Suprapubic skin (tissue), 4 donors: ENCODE measurements around the gene UBE3D. TPM values are rescaled to one million over a fixed set of nuclear protein-coding genes. Genes with fewer than 3 reads are reported as not detected.

ENCODE experiments used
- DNase-seq, 2 donors: peaks; one replicate each; pipeline ENCODE4 v3.0.0-alpha.2; 2019; ENCODE audit warnings: low spot score in 2 of 2
- H3K27ac ChIP-seq: fragments of 200-600 bp; sonication (generic); one replicate; pipeline ENCODE4 v1.5.1; 2019
- H3K27me3 ChIP-seq: fragments of 200-600 bp; sonication (generic); one replicate; pipeline ENCODE4 v1.5.1; 2019
- H3K36me3 ChIP-seq: fragments of 200-600 bp; sonication (generic); one replicate; pipeline ENCODE4 v1.5.1; 2019
- H3K4me1 ChIP-seq: fragments of 200-600 bp; sonication (generic); one replicate; pipeline ENCODE4 v1.5.1; 2019
- H3K4me3 ChIP-seq: fragments of 200-600 bp; sonication (generic); one replicate; pipeline ENCODE4 v1.5.1; 2019; ENCODE audit warnings: mild to moderate bottlenecking
- H3K9me3 ChIP-seq: fragments of 200-600 bp; sonication (generic); one replicate; pipeline ENCODE4 v1.5.1; 2019
- EP300 ChIP-seq: sonication (generic); formaldehyde crosslinking; IDR thresholded peaks from one replicate; pipeline ENCODE4 v1.6.1; 2017; ENCODE audit warnings: antibody characterized with exemption
- POLR2A ChIP-seq, 2 donors: fragments of 450-650 bp; IDR thresholded peaks; one replicate each; pipeline ENCODE4 v1.6.1; 2017; ENCODE audit warnings: antibody characterized with exemption in 2 of 2, mild to moderate bottlenecking in 2 of 2, moderate library complexity in 2 of 2
- POLR2AphosphoS5 ChIP-seq, 3 donors: sonication (generic); formaldehyde crosslinking; IDR thresholded peaks; one replicate each; pipeline ENCODE4 v1.6.1; 2017; ENCODE audit warnings: antibody characterized with exemption in 3 of 3
- WGBS: methylation state at CpG from one replicate; pipeline ENCODE4 v1.1.5; 2018; 5-methylcytosine and 5-hydroxymethylcytosine counted together
- total RNA-seq, 4 donors: library from RNA; depleted of rRNA; stranded (reverse); fragments of >200 nt; gene quantifications; one replicate each; pipeline ENCODE4 v1.1.0, GENCODE V29; 2016
- TF ChIP-seq, protein P1 (sequence below), 2 donors: fragments of 200-600 bp in 1 of 2; fragments of 450-650 bp in 1 of 2; sonication (generic) in 1 of 2; IDR thresholded peaks; one replicate each; pipeline ENCODE4 v1.5.1; 2016 to 2019; ENCODE audit warnings: antibody characterized with exemption in 2 of 2, mild to moderate bottlenecking in 1 of 2, moderate library complexity in 1 of 2

UBE3D gene
- total RNA-seq, 4 donors from 2014 or later: 7.2 to 11.7 (median 7.5) TPM

DNA sequence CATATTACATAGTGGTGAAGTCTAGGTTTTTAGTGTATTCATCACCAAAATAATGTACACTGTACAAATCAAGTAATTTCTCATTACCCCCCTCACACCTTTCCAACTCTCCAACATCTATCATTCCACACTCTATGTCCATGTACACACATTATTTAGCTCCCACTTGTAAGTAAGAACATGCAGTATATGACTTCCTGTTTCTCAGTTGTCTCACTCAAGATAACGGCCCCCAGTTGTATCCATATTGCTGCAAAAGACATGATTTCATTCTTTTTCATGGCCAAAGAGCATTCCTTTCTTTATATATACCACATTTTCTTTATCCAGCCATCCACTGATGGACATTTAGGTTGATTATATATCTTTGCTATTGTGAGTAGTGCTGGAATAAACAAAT, 86.0 kb downstream of the UBE3D start:
- DNase-seq: no peak
- Histone ChIP-seq H3K27ac (no peak overlapping the region), H3K4me1 (no peaks in the 10 kb centered on the region), H3K36me3 (no peaks in the 10 kb centered on the region), H3K4me3 (no peak overlapping the region), H3K27me3 (no peaks in the 10 kb centered on the region), H3K9me3 (no peaks in the 10 kb centered on the region)
- 78% methylated on average over 1 of the region's 1 CpG for WGBS
- TF ChIP-seq, protein P1, sequence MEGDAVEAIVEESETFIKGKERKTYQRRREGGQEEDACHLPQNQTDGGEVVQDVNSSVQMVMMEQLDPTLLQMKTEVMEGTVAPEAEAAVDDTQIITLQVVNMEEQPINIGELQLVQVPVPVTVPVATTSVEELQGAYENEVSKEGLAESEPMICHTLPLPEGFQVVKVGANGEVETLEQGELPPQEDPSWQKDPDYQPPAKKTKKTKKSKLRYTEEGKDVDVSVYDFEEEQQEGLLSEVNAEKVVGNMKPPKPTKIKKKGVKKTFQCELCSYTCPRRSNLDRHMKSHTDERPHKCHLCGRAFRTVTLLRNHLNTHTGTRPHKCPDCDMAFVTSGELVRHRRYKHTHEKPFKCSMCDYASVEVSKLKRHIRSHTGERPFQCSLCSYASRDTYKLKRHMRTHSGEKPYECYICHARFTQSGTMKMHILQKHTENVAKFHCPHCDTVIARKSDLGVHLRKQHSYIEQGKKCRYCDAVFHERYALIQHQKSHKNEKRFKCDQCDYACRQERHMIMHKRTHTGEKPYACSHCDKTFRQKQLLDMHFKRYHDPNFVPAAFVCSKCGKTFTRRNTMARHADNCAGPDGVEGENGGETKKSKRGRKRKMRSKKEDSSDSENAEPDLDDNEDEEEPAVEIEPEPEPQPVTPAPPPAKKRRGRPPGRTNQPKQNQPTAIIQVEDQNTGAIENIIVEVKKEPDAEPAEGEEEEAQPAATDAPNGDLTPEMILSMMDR (IDR thresholded peaks at IDR 0.05): no peak
- TF ChIP-seq POLR2AphosphoS5 (IDR thresholded peaks at IDR 0.05) (no peak), EP300 (no peak), POLR2A (IDR thresholded peaks at IDR 0.05) (no peak)

DNA sequence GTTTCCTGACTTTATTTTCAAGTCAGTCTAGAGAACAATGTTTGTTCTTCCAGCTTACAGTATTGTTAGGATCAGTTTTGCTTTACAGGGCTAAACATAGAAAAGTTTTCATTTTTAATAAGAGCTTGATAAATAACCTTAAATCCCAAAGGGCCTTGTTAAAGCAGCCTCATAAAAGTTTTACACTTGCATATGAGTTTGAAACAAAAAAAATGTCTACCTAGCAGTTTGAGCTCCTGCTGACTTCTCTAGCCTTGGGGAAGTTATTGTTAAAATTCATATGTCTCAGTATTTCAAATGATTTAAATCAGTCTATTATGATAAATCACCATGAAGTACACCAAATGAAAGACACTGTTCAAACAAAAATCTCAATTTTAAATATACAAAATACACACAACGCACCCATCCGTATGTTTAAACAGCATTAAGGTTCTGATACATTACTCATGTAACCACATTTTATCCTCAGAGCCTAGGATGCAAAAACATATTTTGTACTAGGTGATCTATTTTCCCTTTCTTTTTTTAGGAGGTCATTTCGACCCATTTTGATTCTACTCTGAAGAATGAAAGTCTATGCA, 87.2 kb downstream of the UBE3D start:
- Histone ChIP-seq H3K27ac (no peak overlapping the region), H3K4me3 (no peak overlapping the region), H3K36me3 (no peaks in the 10 kb centered on the region), H3K4me1 (no peaks in the 10 kb centered on the region), H3K27me3 (no peaks in the 10 kb centered on the region), H3K9me3 (no peaks in the 10 kb centered on the region)
- DNase-seq: no peak
- no peak for TF ChIP-seq POLR2A (IDR thresholded peaks at IDR 0.05)
- TF ChIP-seq, protein P1 (IDR thresholded peaks at IDR 0.05): no peak
- TF ChIP-seq POLR2AphosphoS5 (IDR thresholded peaks at IDR 0.05): no peak
- TF ChIP-seq EP300: no peak
- WGBS: 76% methylated on average over 3 of the region's 3 CpGs

DNA sequence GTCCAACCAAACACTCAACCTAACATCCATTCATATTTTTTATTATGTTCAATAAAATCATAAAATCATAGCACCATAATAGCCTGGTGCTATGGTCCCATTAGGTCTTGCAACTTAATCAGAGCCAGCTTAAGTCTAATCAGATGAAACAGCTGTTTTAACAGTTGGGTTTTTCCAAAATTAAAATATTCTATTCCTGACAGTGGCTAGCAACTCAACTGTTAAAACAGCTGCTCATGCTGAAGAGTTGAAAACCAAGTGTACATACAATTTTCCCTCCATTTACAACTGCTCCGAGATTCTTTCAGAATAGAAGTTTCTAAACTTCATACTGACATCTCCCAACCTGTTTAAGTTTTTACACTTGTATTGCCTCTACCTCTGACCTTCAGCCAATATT, 89.5 kb downstream of the UBE3D start:
- H3K27me3 ChIP-seq: no peaks in the 10 kb centered on the region
- H3K4me3 ChIP-seq: no peak overlapping the region
- H3K9me3 ChIP-seq: no peaks in the 10 kb centered on the region
- no peak for DNase-seq
- no peaks in the 10 kb centered on the region for H3K4me1 ChIP-seq
- WGBS: 91% methylated on average over 1 of the region's 1 CpG
- H3K27ac ChIP-seq: no peak overlapping the region
- TF ChIP-seq POLR2AphosphoS5 (IDR thresholded peaks at IDR 0.05): no peak
- TF ChIP-seq, protein P1 (IDR thresholded peaks at IDR 0.05): no peak
- TF ChIP-seq POLR2A (IDR thresholded peaks at IDR 0.05): no peak
- TF ChIP-seq EP300: no peak
- H3K36me3 ChIP-seq: no peaks in the 10 kb centered on the region

DNA sequence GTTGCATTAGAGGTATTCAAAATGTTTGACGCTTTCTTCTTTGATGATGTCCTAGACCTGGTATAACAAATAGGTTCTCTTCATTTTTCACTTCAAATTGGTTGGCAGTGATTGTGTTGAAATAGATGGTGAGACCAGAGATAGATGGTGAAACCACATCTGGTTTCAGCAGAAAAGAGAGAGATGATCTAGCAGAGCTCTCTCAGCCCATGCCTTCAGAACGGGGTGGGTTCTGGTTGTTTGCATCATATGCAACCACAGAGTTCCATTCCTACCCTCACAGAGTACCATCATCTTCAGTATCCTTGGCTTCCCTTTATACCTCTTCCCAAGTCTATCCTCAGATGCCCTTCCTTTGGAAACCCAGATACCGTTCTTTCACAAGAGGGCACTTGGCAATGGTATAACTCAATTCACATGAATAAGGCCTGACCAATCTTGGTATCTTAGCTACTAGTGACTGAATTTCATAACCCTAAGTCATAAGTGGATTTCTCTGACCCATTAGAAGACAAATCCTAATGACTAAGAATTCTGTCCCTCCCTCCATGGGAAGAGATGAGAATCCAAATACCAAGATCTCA, 93.7 kb downstream of the UBE3D start:
- Histone ChIP-seq H3K27me3 (no peaks in the 10 kb centered on the region), H3K36me3 (no peaks in the 10 kb centered on the region), H3K4me1 (no peaks in the 10 kb centered on the region), H3K27ac (no peak overlapping the region), H3K4me3 (no peak overlapping the region), H3K9me3 (no peaks in the 10 kb centered on the region)
- WGBS: 96% methylated on average over 3 of the region's 3 CpGs
- no peak for DNase-seq
- TF ChIP-seq, protein P1 (IDR thresholded peaks at IDR 0.05): no peak
- TF ChIP-seq EP300 (no peak), POLR2AphosphoS5 (IDR thresholded peaks at IDR 0.05) (no peak), POLR2A (IDR thresholded peaks at IDR 0.05) (no peak)

DNA sequence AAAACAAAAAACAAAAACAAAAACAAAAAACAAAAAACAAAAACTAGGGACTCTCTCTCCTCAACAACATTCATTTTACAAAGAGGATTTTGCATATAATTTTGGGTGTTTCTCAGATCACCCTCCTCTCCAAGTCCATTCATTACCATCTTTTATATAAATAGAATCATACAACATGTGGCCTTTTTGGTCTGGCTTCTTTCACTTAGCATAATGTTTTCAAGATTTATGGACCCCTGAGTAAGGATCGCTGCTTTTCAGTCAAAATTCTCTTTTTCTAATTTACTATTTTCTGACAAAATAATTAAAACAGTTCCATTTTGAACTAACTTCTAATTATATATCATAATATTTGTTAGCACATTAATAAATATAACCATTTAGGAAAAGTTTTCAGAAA, 94.8 kb downstream of the UBE3D start:
- H3K27ac ChIP-seq: no peak overlapping the region
- no peaks in the 10 kb centered on the region for H3K4me1 ChIP-seq
- WGBS: 80% methylated on average over 1 of the region's 1 CpG
- no peak overlapping the region for H3K4me3 ChIP-seq
- H3K9me3 ChIP-seq: no peaks in the 10 kb centered on the region
- no peak for DNase-seq
- H3K36me3 ChIP-seq: no peaks in the 10 kb centered on the region
- TF ChIP-seq, protein P1 (IDR thresholded peaks at IDR 0.05): no peak
- TF ChIP-seq POLR2AphosphoS5 (IDR thresholded peaks at IDR 0.05): no peak
- TF ChIP-seq EP300: no peak
- no peak for TF ChIP-seq POLR2A (IDR thresholded peaks at IDR 0.05)
- no peaks in the 10 kb centered on the region for H3K27me3 ChIP-seq
